Ascending aorta (tissue), 2 donors: ENCODE measurements around the gene LDHAL6B. TPM values are rescaled to one million over a fixed set of nuclear protein-coding genes. Genes with fewer than 3 reads are reported as not detected.
A peak's percentile ranks its signal among the peaks of the same experiment; 100 is the strongest.
"Not testable (repeated sequence)": the region's sequence is repeated elsewhere in the genome, so short reads cannot be mapped to it uniquely, and the experiment has no call there.

Experiments used
- DNase-seq, 2 donors: peaks; one replicate each; pipeline ENCODE4 v3.0.0-alpha.2; 2019; ENCODE audit warnings: low spot score in 2 of 2
- H3K27ac ChIP-seq, 2 donors: fragments of 200-600 bp; sonication (generic); one replicate each; pipeline ENCODE4 v1.5.1; 2016 to 2017; ENCODE audit warnings: mild to moderate bottlenecking in 1 of 2
- H3K27me3 ChIP-seq: fragments of 200-600 bp; sonication (generic); one replicate; pipeline ENCODE4 v1.5.1; 2017
- H3K36me3 ChIP-seq, 2 donors: fragments of 200-600 bp; sonication (generic); one replicate each; pipeline ENCODE4 v1.5.1; 2016
- H3K4me1 ChIP-seq, 2 donors: fragments of 200-600 bp; sonication (generic); one replicate each; pipeline ENCODE4 v1.5.1; 2016 to 2017; ENCODE audit warnings: mild to moderate bottlenecking in 1 of 2
- H3K4me3 ChIP-seq, 2 donors: fragments of 200-600 bp; sonication (generic); one replicate each; pipeline ENCODE4 v1.5.1; 2016 to 2017; ENCODE audit warnings: mild to moderate bottlenecking in 1 of 2
- H3K9me3 ChIP-seq, 2 donors: fragments of 200-600 bp; sonication (generic); one replicate each; pipeline ENCODE4 v1.5.1; 2016
- CTCF ChIP-seq, 3 experiments: fragments of 200-600 bp in 2 of 3; fragments of 450-650 bp in 1 of 3; sonication (generic) in 2 of 3; IDR thresholded peaks; one replicate each; pipeline ENCODE4 v1.5.1; 2016 to 2019; ENCODE audit warnings: antibody characterized with exemption in 3 of 3, mild to moderate bottlenecking in 1 of 3, moderate library complexity in 1 of 3
- intact Hi-C: fragments of 100-400 bp; cut with DNase I; formaldehyde crosslinking; loops from one replicate; pipeline ENCODE4 v1.15.1; 2023
- total RNA-seq: library from RNA; depleted of rRNA; stranded (reverse); fragments of >200 nt; gene quantifications from one replicate; pipeline ENCODE4 v1.1.0, GENCODE V29; 2016

Gene LDHAL6B
- total RNA-seq, 1 donor from 2014 or later = not detected

DNA sequence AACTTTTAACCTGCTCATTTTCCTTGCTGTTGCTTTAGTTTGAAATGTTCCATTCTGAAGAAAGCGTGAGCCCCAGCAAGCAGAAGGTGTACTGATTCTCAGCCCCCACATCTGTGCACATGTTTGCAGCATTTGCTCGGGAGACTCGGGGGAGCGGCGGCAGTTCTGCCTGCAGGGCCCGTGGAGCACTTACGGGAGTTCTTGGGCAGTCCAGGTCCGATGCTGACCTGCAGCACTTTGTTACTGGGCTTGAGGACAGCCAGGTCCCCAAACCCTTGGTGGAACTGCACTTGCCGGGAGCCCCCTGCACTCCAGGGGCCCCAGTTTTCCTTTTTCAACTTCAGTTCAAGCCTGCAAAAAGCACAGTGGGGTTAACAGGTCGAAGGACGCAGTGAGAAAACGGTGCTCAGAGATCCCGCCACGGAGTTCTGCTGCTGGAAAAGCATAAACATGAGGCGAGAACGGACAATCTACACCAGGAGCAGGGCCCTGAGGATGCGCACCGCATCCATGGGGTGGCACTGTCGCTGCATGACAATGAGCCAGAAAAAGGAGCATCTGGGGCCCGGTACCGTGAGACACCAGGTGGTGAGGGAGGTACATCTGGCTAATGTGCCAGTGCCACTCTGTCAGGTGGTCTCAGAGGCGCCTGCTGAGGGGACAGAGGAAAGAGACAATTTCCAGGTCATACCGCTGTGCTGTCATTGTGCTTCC is 45.6 kb upstream of the LDHAL6B start:
- peak in 2 of 3 experiments; percentile 8 to 10 for TF ChIP-seq CTCF (IDR thresholded peaks at IDR 0.05)
- DNase-seq = no peak
- H3K27me3 ChIP-seq = no peaks in the 10 kb centered on the region
- H3K4me3 ChIP-seq = no peak overlapping the region
- H3K36me3 ChIP-seq = peaks cover 59 to 80% of the 10 kb centered on the region in 2 donors
- intact Hi-C loops = no loop called here
- H3K27ac ChIP-seq = no peak overlapping the region
- H3K9me3 ChIP-seq = no peaks in the 10 kb centered on the region
- peaks cover 3 to 14% of the 10 kb centered on the region in 2 donors for H3K4me1 ChIP-seq

GRCh38 chr15:59162080-59162479 is 44.6 kb upstream of the LDHAL6B start:
- DNase-seq, H3K4me3 ChIP-seq, H3K27me3 ChIP-seq, intact Hi-C loops, H3K27ac ChIP-seq, H3K9me3 ChIP-seq: not testable (repeated sequence)
- Histone ChIP-seq H3K4me1 (peaks cover 3 to 24% of the 10 kb centered on the region in 2 donors), H3K36me3 (peaks cover 54 to 69% of the 10 kb centered on the region in 2 donors)

DNA sequence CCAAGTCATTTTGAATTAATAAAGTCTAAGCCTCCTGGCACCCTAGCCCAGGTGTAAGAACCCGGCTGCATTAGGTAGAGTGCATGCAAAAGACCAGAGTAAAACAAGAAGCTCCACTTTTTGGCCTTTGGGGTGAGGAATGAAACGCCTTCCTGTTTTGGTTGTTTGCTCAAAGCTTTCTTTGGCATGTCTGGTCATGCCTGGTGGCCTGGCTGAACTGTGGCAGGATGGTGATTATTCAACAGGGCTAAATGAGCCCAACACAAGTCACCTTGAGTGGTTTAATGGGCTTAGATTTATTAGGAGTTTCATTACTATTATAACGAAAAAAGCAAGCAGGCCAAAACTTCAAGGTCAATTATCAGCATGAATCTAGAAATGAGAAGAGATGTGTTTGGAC is 40.9 kb upstream of the LDHAL6B start:
- no peak for TF ChIP-seq CTCF (IDR thresholded peaks at IDR 0.05)
- intact Hi-C loops = loop anchor here (5.0 kb wide), 4 partner anchors 67 to 178 kb away; partner anchors contain the start of gene RNF111
- peak overlapping the region; percentile 92 to 97 for H3K27ac ChIP-seq
- no peaks in the 10 kb centered on the region for H3K27me3 ChIP-seq
- no peaks in the 10 kb centered on the region for H3K9me3 ChIP-seq
- H3K36me3 ChIP-seq = peaks cover 23 to 33% of the 10 kb centered on the region in 2 donors
- no peak overlapping the region for H3K4me3 ChIP-seq
- DNase-seq = no peak
- peaks cover 11 to 54% of the 10 kb centered on the region in 2 donors for H3K4me1 ChIP-seq

DNA sequence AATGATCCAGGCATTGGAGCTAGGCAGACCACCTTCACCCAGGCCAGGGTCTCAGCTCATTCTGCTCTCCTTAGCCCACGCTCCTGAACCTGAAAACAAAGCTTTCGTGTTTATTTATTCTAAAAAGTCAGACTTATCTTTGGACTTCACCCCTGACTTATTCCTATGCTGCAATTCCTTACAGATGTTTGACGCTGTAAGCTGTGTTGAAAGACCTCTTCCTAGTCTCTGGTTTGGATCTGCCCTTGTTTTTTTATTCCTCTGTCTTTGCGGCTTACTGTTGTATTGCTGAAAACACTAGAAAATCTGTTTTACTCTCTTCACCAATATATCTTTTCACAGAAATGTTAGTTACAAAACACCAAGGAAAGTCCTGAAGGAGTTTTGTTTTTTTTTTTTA is 40.5 kb upstream of the LDHAL6B start:
- intact Hi-C loops = loop anchor here (5.0 kb wide), 4 partner anchors 66 to 179 kb away; partner anchors contain the start of gene RNF111
- Histone ChIP-seq H3K4me1 (peaks cover 13 to 59% of the 10 kb centered on the region in 2 donors), H3K36me3 (peaks cover 18 to 29% of the 10 kb centered on the region in 2 donors), H3K27ac (peak overlapping the region; percentile 92 to 97), H3K27me3 (no peaks in the 10 kb centered on the region), H3K4me3 (no peak overlapping the region), H3K9me3 (no peaks in the 10 kb centered on the region)
- no peak for TF ChIP-seq CTCF (IDR thresholded peaks at IDR 0.05)
- no peak for DNase-seq

DNA sequence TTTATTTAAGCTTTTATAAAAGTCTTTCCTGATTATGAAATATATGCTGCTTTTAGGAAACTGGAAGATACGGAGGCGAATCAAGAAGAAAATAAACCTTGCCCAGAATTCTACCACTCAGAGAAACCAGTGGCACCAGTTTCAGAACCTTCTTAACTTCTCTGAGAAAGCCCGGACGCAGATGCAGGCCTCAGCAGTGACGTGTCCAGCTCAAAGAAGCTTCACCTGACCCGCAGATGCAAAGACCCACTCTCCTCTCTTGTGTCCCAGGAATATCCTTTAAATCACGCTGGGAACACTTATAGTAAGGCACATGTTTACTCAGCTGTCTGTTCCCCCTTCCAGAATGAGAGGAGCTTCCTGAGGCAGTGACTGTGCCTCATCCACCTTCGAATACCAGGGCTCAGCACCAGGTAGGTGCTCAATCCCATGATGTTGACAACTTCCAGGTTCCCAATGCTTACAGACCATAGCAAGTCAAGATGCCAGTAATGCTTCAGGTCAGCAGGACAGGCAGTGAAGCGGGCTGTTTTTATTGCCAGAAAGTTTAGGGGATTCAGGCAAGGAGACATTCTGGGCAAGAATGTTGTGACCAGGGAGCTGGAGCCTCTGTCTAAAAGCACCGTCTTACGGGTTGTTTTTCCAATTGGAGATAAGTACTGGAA is 39.9 kb upstream of the LDHAL6B start:
- Histone ChIP-seq H3K4me1 (peaks cover 13 to 61% of the 10 kb centered on the region in 2 donors), H3K36me3 (peaks cover 15 to 23% of the 10 kb centered on the region in 2 donors)
- intact Hi-C loops = loop anchor here (5.0 kb wide), 4 partner anchors 66 to 179 kb away; partner anchors contain the start of gene RNF111

More for the DNA sequence above, 39.9 kb upstream of the LDHAL6B start:
- no peak for DNase-seq
- Histone ChIP-seq H3K9me3 (no peaks in the 10 kb centered on the region), H3K27me3 (no peaks in the 10 kb centered on the region), H3K27ac (peak overlapping the region; percentile 92 to 97), H3K4me3 (no peak overlapping the region)
- no peak for TF ChIP-seq CTCF (IDR thresholded peaks at IDR 0.05)
